ENCODE data around the gene HNF4A. TPM values are rescaled to one million over a fixed set of nuclear protein-coding genes. Genes with fewer than 3 reads are reported as not detected.

The HNF4A gene
- total RNA-seq, 4 donors from 2014 or later = not detected

GRCh38 chr20:44362466-44362940 lies 7.0 kb downstream of the HNF4A start:
- Histone ChIP-seq H3K4me1 (no peaks in the 10 kb centered on the region), H3K27ac (no peak overlapping the region), H3K36me3 (no peaks in the 10 kb centered on the region), H3K4me3 (no peak overlapping the region), H3K27me3 (no peaks in the 10 kb centered on the region), H3K9me3 (no peaks in the 10 kb centered on the region)
- DNase-seq (ENCODE audit: low spot score in 2 of 2) = no peak
- TF ChIP-seq POLR2AphosphoS5 (IDR thresholded peaks at IDR 0.05) = no peak
- TF ChIP-seq EP300 (IDR thresholded peaks at IDR 0.05) = no peak
- no peak for TF ChIP-seq CTCF (IDR thresholded peaks at IDR 0.05)
- no peak for TF ChIP-seq POLR2A (IDR thresholded peaks at IDR 0.05)
- 61% methylated on average over 4 of the region's 4 CpGs for WGBS

- WGBS = 81% methylated on average over 4 of the region's 4 CpGs
- DNase-seq (ENCODE audit: low spot score in 2 of 2) = no peak
- no peaks in the 10 kb centered on the region for H3K9me3 ChIP-seq
- H3K36me3 ChIP-seq = no peaks in the 10 kb centered on the region
- H3K27ac ChIP-seq = no peak overlapping the region
- H3K27me3 ChIP-seq = no peaks in the 10 kb centered on the region
- no peaks in the 10 kb centered on the region for H3K4me1 ChIP-seq
- no peak overlapping the region for H3K4me3 ChIP-seq
- no peak for TF ChIP-seq EP300 (IDR thresholded peaks at IDR 0.05)
- TF ChIP-seq POLR2A (IDR thresholded peaks at IDR 0.05) = no peak
- TF ChIP-seq POLR2AphosphoS5 (IDR thresholded peaks at IDR 0.05) = no peak
- TF ChIP-seq CTCF (IDR thresholded peaks at IDR 0.05) = no peak
Observed at GRCh38 chr20:44364068-44364467, 8.6 kb downstream of the HNF4A start.

GRCh38 chr20:44364780-44365179 lies 9.3 kb downstream of the HNF4A start:
- TF ChIP-seq EP300 (IDR thresholded peaks at IDR 0.05) = no peak
- no peak for TF ChIP-seq POLR2AphosphoS5 (IDR thresholded peaks at IDR 0.05)
- no peak for TF ChIP-seq POLR2A (IDR thresholded peaks at IDR 0.05)
- no peak for TF ChIP-seq CTCF (IDR thresholded peaks at IDR 0.05)
- H3K36me3 ChIP-seq = no peaks in the 10 kb centered on the region
- WGBS = 89% methylated on average over 6 of the region's 6 CpGs

GRCh38 chr20:44367746-44368145 lies 12.2 kb downstream of the HNF4A start:
- 94% methylated on average over 6 of the region's 6 CpGs for WGBS
- Histone ChIP-seq H3K27ac (no peak overlapping the region), H3K4me3 (no peak overlapping the region), H3K4me1 (no peaks in the 10 kb centered on the region), H3K36me3 (no peaks in the 10 kb centered on the region), H3K9me3 (no peaks in the 10 kb centered on the region), H3K27me3 (no peaks in the 10 kb centered on the region)
- no peak for TF ChIP-seq POLR2A (IDR thresholded peaks at IDR 0.05)
- TF ChIP-seq CTCF (IDR thresholded peaks at IDR 0.05) = no peak
- TF ChIP-seq POLR2AphosphoS5 (IDR thresholded peaks at IDR 0.05) = no peak
- no peak for TF ChIP-seq EP300 (IDR thresholded peaks at IDR 0.05)
- DNase-seq (ENCODE audit: low spot score in 2 of 2) = no peak

More at GRCh38 chr20:44364780-44365179, 9.3 kb downstream of the HNF4A start:
- Histone ChIP-seq H3K4me1 (no peaks in the 10 kb centered on the region), H3K27me3 (no peaks in the 10 kb centered on the region), H3K4me3 (no peak overlapping the region), H3K27ac (no peak overlapping the region), H3K9me3 (no peaks in the 10 kb centered on the region)
- no peak for DNase-seq (ENCODE audit: low spot score in 2 of 2)

- TF ChIP-seq POLR2A (IDR thresholded peaks at IDR 0.05) = no peak
- TF ChIP-seq EP300 (IDR thresholded peaks at IDR 0.05) = no peak
- no peak for TF ChIP-seq POLR2AphosphoS5 (IDR thresholded peaks at IDR 0.05)
- TF ChIP-seq CTCF (IDR thresholded peaks at IDR 0.05) = no peak
- Histone ChIP-seq H3K4me1 (no peaks in the 10 kb centered on the region), H3K9me3 (no peaks in the 10 kb centered on the region), H3K36me3 (no peaks in the 10 kb centered on the region), H3K4me3 (no peak overlapping the region), H3K27me3 (no peaks in the 10 kb centered on the region), H3K27ac (no peak overlapping the region)
- DNase-seq (ENCODE audit: low spot score in 2 of 2) = no peak
- WGBS = 64% methylated on average over 8 of the region's 9 CpGs
Observed at GRCh38 chr20:44370639-44371218, 15.2 kb downstream of the HNF4A start.
